Amniotic stem cell (primary cell): ENCODE data around the gene HAO2.

Experiments
- DNase-seq: peaks from one replicate; lab custom pipeline; 2025; lab: John Stamatoyannopoulos, UW

The HAO2 gene

DNA sequence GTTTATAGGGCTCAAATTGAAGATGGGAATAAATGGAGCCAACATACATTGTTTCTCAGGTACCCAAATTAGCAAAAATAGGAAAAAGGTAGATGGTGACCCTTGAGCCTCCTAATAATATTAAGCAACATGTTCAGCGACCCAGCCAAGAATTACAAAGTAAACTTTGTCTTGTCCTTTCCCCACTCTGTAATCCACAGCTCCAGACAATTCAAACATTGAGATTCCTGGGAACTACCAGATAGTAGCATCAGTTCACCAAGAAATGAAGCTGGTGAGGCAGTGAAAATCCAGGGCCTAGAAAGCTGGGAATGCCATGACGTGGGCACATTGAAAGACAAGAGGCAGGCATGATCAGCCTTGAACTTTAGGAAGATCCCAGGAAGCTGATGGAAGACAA lies 11.7 kb downstream of the HAO2 start:
- no peak for DNase-seq

DNA sequence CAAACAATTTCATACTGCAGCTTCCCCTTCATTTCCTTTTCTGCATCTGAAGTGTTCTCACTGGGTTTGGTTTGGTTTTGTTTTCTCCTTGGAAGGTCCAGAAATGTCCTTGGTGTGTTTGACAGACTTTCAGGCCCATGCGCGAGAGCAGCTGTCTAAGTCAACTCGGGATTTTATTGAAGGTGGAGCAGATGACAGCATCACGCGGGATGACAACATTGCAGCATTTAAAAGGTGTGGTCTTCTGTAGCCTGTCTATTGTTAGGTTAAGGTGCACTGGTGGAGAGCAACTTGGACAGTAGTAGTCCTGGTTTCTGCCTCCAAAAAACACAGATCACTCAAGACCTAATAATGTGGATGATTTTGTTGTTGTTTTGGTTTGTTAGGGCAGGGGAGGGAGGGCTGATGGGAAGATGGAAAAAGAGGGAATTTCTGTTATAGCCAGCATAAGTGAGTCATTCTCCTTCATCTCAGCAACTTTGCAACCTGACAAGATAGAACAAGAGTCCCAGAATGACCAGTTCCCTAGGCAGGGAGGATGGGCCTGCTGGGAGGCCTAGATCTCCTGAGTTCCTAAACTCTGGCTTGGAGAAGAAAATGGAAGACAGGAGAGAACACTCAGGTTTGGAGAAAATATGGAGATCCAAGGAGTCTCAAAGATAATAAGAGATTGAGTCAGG lies 12.5 kb downstream of the HAO2 start:
- DNase-seq: no peak

DNA sequence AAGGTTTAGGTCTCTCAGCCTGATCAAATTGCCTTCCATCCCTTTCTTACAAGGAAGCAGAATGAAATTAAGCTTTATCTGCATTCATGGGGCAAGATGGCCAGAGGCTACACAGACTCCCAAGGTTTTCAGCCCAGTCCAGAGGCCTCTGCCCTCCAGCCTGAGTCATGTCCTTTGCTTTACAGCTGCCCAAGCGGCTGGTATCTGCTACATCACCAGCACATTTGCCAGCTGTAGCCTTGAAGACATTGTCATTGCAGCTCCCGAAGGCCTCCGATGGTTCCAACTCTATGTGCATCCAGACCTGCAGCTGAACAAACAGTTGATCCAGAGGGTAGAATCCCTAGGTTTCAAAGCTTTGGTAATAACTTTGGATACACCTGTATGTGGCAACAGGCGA lies 16.0 kb downstream of the HAO2 start:
- DNase-seq: no peak

DNA sequence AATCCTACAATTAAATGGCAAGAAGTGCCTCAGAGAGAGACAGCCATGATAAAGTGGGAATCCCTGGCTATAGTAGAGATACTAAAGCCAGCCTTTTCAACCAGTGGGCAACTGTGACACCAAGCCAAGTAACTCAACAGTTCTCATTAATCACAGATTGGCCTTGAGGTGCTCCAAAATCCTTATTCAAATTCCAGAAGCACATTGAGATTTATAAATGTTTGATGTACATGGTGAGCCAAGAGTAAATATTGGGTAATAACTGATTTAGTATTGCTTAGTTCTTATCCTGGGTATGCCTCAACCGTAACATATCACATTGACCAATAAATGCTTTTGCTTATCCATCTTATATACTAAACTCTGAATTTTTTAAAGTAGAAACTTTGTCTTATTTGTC lies 17.1 kb downstream of the HAO2 start:
- no peak for DNase-seq

DNA sequence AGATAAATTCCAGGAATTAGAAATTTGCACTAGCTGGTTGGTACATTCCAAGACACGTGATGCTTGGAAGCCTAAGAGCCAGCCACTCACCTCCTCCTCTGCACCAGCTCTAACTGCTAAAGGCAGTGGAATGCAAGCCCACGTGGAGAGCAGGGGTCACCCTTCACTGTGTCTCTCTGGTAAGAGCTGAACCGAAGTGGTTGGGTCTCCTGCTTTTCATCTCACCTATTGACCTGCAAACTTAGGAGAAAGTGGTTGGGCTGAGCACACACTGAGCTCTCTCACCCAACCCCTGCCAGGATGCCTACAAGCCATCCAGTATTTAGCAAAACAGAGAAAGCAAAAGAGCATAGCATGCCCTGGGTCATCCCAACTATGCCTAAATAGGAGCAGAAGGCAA lies 19.3 kb downstream of the HAO2 start:
- no peak for DNase-seq

DNA sequence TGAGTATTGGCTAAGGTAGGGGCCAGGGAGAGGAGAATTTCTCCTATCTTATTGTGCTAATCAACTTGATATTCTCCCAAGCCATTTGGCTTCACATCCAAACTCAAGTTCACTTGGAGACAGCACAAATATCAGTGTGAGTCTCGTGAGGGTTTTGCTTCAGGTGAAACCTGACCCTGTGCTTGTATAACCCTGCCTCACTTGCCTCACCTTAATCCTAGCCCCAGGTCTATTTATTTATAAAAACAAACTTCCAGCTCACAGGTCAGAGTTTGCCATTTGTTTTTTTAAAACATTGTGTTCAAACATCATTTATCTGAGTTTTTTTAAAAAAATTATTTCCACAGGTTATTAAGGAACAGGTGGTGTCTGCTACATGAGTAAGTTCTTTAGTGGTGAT lies 19.9 kb downstream of the HAO2 start:
- no peak for DNase-seq

DNA sequence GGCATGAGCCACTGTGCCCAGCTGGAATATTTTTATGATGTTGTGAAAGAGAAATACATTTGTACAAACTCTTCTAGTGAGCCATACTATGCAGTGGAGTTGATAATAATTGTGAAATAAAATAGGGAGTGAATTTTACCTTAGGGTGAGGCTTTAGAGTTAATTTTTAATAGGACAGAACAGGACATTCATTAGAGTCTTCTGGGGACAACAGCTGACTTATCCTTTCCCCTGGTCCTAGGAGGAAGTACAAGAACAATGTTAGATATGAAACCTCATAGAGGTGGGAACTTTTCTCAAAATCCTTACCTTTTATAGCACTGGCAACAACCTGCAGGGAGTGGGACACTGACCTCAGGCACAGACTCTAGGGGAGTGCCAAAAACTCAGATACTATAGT lies 21.9 kb downstream of the HAO2 start:
- DNase-seq: no peak

DNA sequence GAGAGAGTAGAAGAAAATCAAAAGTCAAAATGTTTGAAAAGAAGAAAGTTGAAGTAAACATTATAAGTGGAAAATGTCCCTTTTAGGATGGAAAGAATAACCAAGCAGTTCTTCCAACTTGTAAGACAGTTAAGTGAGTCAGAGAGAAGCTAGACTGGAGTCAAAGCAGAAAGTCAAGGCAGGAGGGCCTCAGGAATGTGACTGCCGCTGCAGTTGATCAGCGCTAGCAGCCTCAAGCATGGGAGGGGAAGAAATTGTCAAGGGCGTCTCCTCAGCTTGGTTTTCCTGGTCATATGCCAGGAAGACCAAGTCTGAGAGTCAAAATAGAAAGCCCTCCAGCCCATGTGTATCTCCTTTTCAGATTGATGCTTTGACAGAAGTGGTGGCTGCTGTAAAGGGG lies 23.2 kb downstream of the HAO2 start:
- no peak for DNase-seq

DNA sequence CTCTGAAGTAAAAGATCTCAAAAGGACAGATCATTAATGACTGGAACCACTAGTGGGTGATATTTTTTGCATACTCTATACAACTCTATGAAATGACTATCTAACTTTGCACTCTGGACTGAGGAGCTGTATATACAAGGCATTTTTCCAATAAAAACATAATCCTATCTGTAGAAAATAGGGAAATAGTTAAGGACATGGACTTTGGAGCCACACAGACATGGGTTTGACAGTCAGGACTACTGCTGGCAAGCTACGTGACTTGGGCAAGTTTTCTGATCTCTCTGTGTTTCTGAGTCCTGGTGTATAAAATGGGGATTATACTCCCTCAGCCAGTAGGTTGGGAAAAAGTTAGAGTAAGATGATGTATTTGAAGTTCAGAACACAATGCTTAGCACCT lies 25.5 kb downstream of the HAO2 start:
- DNase-seq: no peak

DNA sequence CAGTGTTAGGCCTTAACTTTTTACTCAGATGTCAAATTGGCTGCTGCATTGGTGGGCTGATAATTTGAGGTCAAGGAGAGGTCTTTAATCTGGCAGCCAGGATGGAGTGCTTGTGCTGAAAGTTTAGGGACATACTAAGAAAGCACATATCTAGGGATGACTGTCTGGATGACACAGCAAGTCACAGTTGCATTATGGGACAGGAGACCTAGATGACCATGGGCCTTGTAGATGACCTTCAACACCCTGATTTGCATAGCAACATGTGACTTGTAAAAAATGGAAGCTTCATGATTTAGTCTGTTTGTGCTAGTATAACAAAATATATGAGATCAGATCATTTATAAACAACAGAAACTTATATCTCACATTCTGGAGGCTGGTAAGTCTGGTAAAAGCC lies 28.4 kb downstream of the HAO2 start:
- DNase-seq: no peak

DNA sequence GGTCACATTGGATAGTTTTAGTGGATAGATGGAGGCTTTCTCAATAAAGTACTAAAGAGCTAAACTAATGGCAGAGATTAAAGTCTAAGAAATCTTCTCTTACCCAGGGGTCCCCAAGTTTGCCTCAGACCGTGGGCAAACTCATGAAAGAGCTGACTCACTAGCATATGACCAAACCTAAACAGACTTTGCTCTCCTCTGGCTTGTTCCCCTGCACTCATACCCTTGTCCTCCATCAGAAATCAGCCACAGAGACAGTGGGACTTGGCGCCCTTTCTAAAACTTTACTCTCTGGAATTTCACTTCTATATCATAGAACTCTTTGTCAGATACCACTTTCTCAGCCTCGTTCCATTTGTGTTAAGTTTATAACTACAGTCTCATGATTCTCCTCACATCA lies 29.4 kb downstream of the HAO2 start:
- DNase-seq: no peak

DNA sequence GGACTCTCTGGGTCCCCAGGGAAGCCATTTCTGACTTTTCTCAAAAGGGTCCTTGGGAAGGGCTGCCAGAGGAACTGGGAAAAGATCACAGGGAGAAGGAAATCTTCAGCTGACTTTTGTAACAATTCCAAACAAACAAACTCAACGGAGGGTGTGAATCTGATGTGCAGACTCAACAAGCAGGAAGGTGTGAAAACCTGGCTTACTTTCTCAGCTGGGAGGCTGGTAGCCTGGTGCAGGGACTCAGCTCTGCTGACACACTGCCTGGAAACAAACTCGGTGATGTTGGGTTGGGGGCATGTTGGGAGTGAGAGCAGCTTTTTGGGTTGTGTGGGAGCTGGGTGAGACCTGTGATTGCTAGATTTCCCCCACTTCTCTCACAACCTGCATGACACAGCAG lies 36.2 kb downstream of the HAO2 start:
- DNase-seq: no peak

DNA sequence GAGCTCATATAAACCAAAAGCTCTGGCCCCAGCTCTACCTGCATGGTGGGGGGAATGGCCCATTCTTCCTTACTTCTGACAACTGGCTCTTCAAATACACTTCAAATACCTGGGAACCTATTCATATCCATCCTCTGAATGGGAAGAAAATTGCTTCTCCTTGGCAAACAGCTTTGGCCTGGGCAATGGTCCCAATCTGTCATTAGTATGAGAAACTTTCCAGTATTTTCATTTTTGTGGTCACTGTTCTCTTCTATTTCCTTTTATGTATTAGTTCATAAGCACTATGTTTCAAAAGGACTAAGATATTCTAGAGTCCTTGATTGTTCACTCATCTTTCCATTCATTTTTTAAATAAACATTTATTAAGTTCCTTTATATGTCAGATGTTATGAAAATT lies 41.1 kb downstream of the HAO2 start:
- no peak for DNase-seq

DNA sequence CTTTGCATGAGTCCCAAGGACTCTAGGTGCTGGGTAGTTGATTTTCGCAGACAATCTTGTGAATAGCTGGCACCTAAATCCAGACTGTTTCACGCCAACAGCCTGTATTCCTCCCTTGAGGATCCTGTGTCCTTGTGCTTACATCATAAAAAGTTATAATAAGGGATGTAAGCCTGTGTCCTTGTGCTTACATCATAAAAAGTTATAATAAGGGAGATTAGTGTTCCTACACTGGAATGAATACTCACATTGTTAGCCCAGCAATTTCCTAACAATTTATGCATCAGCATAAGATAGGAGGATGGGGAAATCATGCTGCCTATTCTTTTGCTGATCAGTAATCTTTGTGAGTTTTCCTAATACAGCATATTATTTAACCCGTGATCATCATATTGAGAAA lies 42.4 kb downstream of the HAO2 start:
- DNase-seq: no peak

DNA sequence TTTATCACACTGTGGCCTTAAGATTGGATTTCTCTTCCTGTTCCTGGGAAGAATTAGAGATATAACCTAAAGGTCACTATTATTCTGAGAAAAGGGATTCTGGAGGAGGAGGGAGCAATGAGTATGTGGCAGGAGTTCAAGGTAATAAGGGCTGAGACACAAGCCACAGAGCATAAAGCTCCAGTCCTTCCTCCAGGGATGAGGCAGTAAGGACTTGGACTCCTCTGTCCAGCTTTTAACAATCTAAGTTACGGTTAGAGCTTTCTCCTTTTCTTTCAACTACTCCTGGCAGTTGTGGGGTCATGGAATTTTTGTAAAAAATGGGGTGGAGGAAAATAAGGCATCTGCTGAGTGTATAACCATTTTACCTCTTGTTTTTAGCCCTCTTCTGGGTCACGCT lies 46.4 kb downstream of the HAO2 start, which contains the start of gene HSD3B2:
TSS of gene HSD3B2 (plus strand) at position 201 of the 400 bp plus-strand sequence. CDS start 270 bp downstream, outside the sequence.
- no peak for DNase-seq

DNA sequence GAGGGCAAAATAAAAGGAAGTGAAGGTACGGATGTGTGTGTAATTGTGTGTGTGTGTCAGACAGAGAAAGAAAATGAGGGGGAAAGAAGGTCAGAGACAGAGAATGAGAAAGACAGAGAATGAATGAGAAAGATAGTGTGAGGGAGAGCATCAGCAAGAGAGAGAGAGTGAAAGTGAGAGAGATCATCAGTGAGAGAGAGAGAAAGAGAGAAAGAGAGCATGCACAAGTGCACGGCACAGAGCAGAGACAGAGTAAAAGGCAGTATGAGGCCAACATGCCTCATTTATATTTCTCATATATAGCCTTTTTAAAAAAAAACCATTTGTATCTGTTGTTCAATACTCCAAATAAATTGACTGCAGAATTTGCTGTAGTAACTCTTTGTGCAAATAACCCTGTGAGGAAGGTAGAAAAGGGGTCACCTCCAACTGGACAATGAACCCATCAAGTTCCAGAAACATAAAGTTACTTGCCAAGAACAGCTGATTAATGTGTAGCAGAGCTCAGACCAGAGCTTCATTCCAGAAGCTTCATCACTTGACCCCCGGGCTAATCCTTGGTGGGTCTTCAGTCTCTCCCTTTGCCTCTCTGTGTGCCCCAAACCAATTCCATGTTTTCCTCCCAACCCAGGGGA lies 47.5 kb downstream of the HAO2 start:
- DNase-seq: no peak

DNA sequence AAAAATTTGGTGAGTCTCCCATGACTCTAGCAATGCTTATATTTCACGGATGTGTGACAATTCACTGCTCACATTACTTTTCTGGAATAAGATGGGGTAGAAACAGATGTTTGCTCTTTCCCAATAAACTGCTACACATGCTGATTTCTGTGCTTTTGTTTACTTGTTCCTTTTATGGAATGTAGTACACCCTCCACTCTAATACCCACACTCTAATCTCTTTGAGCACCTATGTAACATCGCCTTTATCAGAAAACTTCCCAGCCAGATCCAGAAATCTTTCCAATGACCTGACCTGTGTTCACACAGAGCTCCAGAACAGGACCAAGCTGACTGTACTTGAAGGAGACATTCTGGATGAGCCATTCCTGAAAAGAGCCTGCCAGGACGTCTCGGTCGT lies 50.5 kb downstream of the HAO2 start:
- DNase-seq: no peak

DNA sequence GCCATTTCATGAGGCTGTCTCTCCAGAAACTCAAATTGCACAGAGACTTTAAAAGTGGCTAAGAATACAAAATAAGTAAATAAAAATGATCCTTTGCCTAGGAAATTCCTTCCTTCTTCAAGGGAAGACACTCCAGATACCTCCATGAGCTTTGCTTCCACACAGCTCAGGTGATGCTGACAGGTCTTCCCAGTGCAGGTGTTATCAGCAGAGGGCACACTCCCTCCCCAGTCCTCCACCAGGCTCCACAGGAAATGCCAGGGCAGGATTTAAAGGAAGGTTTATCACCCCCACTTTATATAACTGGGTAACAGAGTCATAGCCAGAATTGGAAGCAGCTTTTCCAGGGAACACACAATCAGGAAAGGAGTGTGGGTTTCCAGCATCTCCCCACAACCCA lies 52.1 kb downstream of the HAO2 start:
- no peak for DNase-seq

DNA sequence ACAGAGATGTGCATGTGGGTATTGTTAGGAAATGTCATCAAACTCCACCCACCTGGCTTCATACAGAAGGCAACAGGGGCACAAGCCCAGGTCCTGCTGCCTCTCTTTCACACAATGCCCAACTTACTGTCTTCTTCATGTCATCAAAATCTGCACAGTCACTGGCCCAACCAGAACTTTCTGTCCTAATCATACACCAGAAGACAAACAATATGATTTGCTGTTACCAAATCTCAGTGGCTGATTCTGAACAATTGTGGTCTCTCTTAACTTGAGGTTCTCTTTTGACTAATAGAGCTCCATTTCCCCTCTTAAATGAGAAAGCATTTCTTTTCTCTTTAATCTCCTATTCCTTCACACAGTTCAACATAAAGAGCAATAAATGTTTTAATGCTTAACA lies 54.0 kb downstream of the HAO2 start:
- no peak for DNase-seq

DNA sequence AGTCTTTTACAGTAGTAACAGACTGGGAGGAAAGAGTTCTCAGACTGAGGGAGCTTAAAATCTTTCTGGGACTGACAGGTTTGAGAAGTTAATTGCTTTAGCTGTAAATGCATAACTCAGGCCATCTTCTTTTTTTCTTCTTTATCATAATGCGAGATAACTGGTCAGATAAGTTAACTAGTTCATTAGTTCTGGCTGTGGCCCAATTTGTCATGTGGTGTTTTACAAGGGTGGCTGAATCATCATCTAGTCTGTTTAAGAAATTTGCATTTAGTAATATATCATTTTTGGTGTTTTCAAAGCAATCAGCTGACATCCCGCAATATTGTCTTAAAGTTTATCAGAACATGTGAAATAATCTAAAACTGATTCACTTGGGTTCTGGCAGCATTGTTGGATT lies 60.4 kb downstream of the HAO2 start:
- DNase-seq: no peak

DNA sequence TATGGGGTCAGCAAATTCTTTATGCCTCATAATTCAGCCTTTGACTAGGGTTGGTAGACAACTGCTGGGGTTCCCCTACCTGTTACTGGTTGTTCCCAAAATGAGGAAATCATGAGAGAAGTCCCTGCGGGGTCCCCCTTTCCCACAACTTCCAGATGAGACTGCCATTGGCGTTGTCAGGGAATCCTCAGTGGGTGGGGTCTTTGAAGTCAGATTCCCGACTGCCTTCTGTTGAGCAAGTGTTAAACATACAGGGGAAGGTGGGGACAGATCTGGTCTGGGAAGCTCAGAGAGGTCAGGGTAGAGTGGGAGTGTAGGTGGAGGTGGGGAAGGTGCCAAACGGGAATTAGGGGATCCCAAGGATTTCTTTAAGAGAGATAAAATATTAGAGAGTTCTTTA lies 61.1 kb downstream of the HAO2 start:
- no peak for DNase-seq

DNA sequence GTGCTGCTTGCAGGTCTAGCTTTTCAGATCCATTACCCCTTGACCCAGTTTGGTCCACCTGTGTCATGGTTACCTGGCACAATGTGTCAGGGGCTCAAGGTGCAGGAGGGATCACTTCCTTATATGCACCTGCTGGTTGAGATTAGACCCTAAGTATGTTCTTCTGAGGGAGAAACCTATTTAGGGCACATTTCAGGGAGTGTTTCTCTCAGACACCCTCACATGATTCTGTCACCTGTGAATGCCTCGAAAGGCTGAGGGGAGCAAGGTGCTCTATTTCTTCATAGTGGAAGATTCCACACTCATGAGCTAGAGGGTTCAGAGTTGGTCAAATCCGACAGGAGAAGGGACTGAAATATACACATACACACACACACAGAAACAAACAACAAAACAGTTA lies 61.9 kb downstream of the HAO2 start:
- no peak for DNase-seq

DNA sequence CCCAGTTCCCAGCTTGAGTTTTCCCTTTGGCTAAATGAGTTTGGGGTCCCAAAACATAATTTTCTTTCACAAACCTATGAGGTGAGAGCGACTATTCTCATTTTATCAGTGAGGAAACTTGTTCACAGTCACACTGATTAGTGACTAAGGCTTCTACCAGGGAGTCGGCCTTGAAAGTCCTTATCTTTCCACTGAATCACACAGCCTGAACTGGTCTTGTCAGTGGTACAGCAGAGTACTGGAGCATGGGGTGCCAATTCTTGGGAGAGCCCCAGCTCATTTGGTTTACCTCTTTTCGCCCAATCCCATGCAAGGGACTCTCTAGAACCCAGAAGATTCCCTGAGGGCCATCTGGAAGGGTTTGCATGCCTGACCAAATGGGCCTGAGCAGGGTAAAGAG lies 63.3 kb downstream of the HAO2 start:
- no peak for DNase-seq

DNA sequence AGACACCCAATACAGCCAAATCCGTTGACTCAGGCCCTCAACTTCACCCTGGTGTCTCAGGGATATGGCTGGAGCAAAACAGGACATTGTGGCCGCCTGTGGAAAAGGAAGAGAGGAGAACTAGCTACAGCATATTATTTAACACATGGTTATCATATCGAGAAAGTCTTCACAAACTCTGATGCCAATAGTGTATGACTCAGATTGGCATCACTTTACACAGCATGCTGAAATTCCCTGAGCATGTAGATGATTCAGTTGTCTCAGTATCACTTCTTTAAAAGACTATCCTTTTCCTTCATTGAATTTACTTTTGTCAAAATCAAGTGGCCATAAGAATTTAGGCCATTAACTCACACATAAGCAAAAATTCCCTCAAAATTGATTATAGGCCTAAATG lies 66.5 kb downstream of the HAO2 start:
- no peak for DNase-seq
